ENCODE results near the gene WBP1L.
"Not testable (repeated sequence)": the region's sequence is repeated elsewhere in the genome, so short reads cannot be mapped to it uniquely, and the experiment has no call there.

The WBP1L gene

DNA sequence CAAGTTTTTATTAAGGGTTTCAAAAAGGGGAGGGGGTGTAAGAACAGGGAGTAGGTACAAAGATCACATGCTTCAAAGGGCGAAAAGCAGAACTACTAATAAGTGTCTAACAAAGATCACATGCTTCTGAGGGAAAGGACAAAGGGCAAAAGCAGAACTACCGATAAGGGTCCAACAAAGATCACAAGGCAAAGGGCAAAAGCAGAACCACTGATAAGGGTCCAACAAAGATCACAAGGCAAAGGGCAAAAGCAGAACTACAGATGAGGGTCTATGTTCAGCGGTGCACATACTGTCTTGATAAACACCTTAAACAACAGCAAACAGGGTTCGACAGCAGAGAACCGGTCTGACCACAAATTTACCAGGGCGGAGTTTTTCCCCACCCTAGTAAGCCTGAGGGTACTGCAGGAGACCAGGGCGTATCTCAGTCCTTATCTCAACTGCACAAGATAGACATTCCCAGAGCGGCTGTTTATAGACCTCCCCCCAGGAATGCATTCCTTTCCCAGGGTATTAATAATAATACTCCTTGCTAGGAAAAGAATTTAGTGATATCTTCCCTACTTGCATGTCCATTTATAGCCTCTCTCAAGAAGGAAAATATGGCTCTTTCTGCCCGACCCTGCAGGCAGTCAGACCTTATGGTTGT, 94.7 kb downstream of the WBP1L start:
- not testable (repeated sequence) for H3K36me3 ChIP-seq (ENCODE audit: insufficient read depth, low read length); H2AFZ ChIP-seq (ENCODE audit: low read depth, low read length); H3K4me3 ChIP-seq (ENCODE audit: low read length); H3K9me3 ChIP-seq (ENCODE audit: low read length); H3K4me1 ChIP-seq (ENCODE audit: insufficient read depth, low read length); H3K27me3 ChIP-seq (ENCODE audit: insufficient read depth, low read length)

GRCh38 chr10:102841827-102842345, 98.1 kb downstream of the WBP1L start:
- no peaks in the 10 kb centered on the region for H3K36me3 ChIP-seq (ENCODE audit: insufficient read depth, low read length)
- no peak overlapping the region for H2AFZ ChIP-seq (ENCODE audit: low read depth, low read length)
- H3K27me3 ChIP-seq (ENCODE audit: insufficient read depth, low read length): peaks cover 2% of the 10 kb centered on the region
- H3K9me3 ChIP-seq (ENCODE audit: low read length): peaks cover 6% of the 10 kb centered on the region
- no peak overlapping the region for H3K4me3 ChIP-seq (ENCODE audit: low read length)
- H3K4me1 ChIP-seq (ENCODE audit: insufficient read depth, low read length): no peaks in the 10 kb centered on the region

DNA sequence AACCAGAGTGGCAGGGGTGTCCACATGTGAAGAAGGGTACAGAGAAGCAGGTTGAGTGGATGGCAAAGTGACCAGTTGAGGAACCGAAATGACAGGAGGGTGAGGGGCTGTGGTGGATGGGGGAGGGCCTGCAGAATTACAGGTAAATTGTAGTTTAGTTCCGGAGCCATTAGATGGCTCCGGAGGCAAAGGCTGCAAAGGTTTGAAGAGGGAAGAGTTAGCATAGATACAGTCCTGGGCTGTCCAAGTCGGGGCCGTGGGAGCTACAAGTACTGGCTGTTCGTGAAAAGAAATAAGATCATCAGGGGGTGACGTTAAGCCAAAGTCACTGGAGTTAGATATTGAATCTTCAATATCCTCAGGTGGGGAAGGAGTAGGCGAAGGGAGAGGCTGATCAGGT, 99.4 kb downstream of the WBP1L start:
- H3K4me3 ChIP-seq (ENCODE audit: low read length); H3K36me3 ChIP-seq (ENCODE audit: insufficient read depth, low read length): not testable (repeated sequence)

GRCh38 chr10:102844190-102844776, 100.5 kb downstream of the WBP1L start:
- not testable (repeated sequence) for H3K27me3 ChIP-seq (ENCODE audit: insufficient read depth, low read length); H3K36me3 ChIP-seq (ENCODE audit: insufficient read depth, low read length); H3K4me3 ChIP-seq (ENCODE audit: low read length); H3K4me1 ChIP-seq (ENCODE audit: insufficient read depth, low read length); H3K9me3 ChIP-seq (ENCODE audit: low read length); H2AFZ ChIP-seq (ENCODE audit: low read depth, low read length)

More for the DNA sequence above, 99.4 kb downstream of the WBP1L start:
- not testable (repeated sequence) for H3K9me3 ChIP-seq (ENCODE audit: low read length); H3K27me3 ChIP-seq (ENCODE audit: insufficient read depth, low read length); H2AFZ ChIP-seq (ENCODE audit: low read depth, low read length); H3K4me1 ChIP-seq (ENCODE audit: insufficient read depth, low read length)

- no peak overlapping the region for H2AFZ ChIP-seq (ENCODE audit: low read depth, low read length)
- H3K4me1 ChIP-seq (ENCODE audit: insufficient read depth, low read length): no peaks in the 10 kb centered on the region
- no peak overlapping the region for H3K4me3 ChIP-seq (ENCODE audit: low read length)
- peaks cover 5% of the 10 kb centered on the region for H3K9me3 ChIP-seq (ENCODE audit: low read length)
- H3K27me3 ChIP-seq (ENCODE audit: insufficient read depth, low read length): peaks cover 2% of the 10 kb centered on the region
- H3K36me3 ChIP-seq (ENCODE audit: insufficient read depth, low read length): no peaks in the 10 kb centered on the region
Measured at GRCh38 chr10:102845352-102845902, 101.7 kb downstream of the WBP1L start.

DNA sequence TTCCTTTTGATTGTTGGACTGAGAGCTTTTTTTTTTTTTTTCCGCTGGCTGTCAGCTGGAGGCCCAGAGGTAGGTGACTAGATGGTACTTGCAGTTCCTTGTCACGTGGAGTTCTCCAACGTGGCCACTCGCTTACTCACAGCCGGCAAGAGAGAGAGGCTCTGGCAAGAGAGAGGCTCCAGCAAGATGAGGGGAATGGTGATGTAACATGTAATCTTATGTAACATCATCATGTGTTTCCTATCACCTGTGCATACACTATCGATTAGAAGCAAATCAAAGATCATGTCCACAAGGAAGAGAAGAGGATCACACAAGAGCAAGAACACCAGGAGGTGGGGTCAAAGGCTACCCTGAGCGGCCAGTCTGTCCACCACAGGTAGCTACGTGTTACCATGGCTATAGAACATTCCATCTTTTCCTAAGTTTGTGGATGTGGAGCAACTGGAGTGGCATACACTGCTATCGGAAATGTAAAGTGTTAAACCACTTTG, 106.3 kb downstream of the WBP1L start:
- Histone ChIP-seq H3K9me3 (ENCODE audit: low read length) (peaks cover 3% of the 10 kb centered on the region), H2AFZ (ENCODE audit: low read depth, low read length) (no peak overlapping the region), H3K4me1 (ENCODE audit: insufficient read depth, low read length) (peaks cover 6% of the 10 kb centered on the region), H3K36me3 (ENCODE audit: insufficient read depth, low read length) (no peaks in the 10 kb centered on the region), H3K4me3 (ENCODE audit: low read length) (no peak overlapping the region), H3K27me3 (ENCODE audit: insufficient read depth, low read length) (no peaks in the 10 kb centered on the region)

DNA sequence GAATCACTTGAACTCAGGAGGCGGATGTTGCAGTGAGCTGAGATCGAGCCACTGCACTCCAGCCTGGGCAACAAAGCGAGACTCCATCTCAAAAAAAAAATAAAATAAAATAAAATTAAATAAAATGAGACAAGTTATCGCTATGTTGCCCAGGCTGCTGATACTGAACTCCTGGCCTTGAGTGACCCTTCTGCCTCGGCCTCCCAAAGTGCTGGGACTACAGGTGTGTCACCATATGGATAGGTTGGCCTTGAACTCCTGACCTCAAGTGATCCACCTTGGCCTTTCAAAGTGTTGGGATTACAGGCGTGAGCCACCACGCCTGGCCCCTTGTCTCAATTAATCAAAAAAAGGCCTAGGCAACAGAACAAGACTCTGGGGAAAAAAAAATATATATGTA, 109.5 kb downstream of the WBP1L start:
- not testable (repeated sequence) for H3K27me3 ChIP-seq (ENCODE audit: insufficient read depth, low read length); H3K4me3 ChIP-seq (ENCODE audit: low read length); H3K36me3 ChIP-seq (ENCODE audit: insufficient read depth, low read length); H3K9me3 ChIP-seq (ENCODE audit: low read length); H2AFZ ChIP-seq (ENCODE audit: low read depth, low read length)
- H3K4me1 ChIP-seq (ENCODE audit: insufficient read depth, low read length): peaks cover 15% of the 10 kb centered on the region

- not testable (repeated sequence) for H3K4me3 ChIP-seq (ENCODE audit: low read length); H3K27me3 ChIP-seq (ENCODE audit: insufficient read depth, low read length); H3K9me3 ChIP-seq (ENCODE audit: low read length); H2AFZ ChIP-seq (ENCODE audit: low read depth, low read length); H3K36me3 ChIP-seq (ENCODE audit: insufficient read depth, low read length)
- H3K4me1 ChIP-seq (ENCODE audit: insufficient read depth, low read length): peaks cover 11% of the 10 kb centered on the region
Measured at GRCh38 chr10:102855731-102856436, 112.1 kb downstream of the WBP1L start.

GRCh38 chr10:102856758-102857424, 113.1 kb downstream of the WBP1L start:
- Histone ChIP-seq H3K4me1 (ENCODE audit: insufficient read depth, low read length) (peaks cover 9% of the 10 kb centered on the region), H3K9me3 (ENCODE audit: low read length) (no peaks in the 10 kb centered on the region), H3K36me3 (ENCODE audit: insufficient read depth, low read length) (peaks cover 3% of the 10 kb centered on the region), H2AFZ (ENCODE audit: low read depth, low read length) (no peak overlapping the region), H3K4me3 (ENCODE audit: low read length) (no peak overlapping the region), H3K27me3 (ENCODE audit: insufficient read depth, low read length) (no peaks in the 10 kb centered on the region)

- Histone ChIP-seq H3K27me3 (ENCODE audit: insufficient read depth, low read length) (no peaks in the 10 kb centered on the region), H3K4me3 (ENCODE audit: low read length) (no peak overlapping the region), H3K36me3 (ENCODE audit: insufficient read depth, low read length) (peaks cover 13% of the 10 kb centered on the region), H3K9me3 (ENCODE audit: low read length) (no peaks in the 10 kb centered on the region), H2AFZ (ENCODE audit: low read depth, low read length) (no peak overlapping the region), H3K4me1 (ENCODE audit: insufficient read depth, low read length) (peaks cover 9% of the 10 kb centered on the region)
Measured at GRCh38 chr10:102859911-102860310, 116.2 kb downstream of the WBP1L start.

GRCh38 chr10:102863660-102864059, 119.9 kb downstream of the WBP1L start:
- Histone ChIP-seq H3K36me3 (ENCODE audit: insufficient read depth, low read length) (peaks cover 13% of the 10 kb centered on the region), H2AFZ (ENCODE audit: low read depth, low read length) (no peak overlapping the region), H3K4me3 (ENCODE audit: low read length) (no peak overlapping the region), H3K9me3 (ENCODE audit: low read length) (no peaks in the 10 kb centered on the region), H3K4me1 (ENCODE audit: insufficient read depth, low read length) (peaks cover 3% of the 10 kb centered on the region), H3K27me3 (ENCODE audit: insufficient read depth, low read length) (no peaks in the 10 kb centered on the region)

GRCh38 chr10:102865620-102866019, 121.9 kb downstream of the WBP1L start:
- Histone ChIP-seq H3K4me1 (ENCODE audit: insufficient read depth, low read length) (peaks cover 14% of the 10 kb centered on the region), H3K27me3 (ENCODE audit: insufficient read depth, low read length) (no peaks in the 10 kb centered on the region), H3K4me3 (ENCODE audit: low read length) (no peak overlapping the region), H3K36me3 (ENCODE audit: insufficient read depth, low read length) (peaks cover 10% of the 10 kb centered on the region), H2AFZ (ENCODE audit: low read depth, low read length) (no peak overlapping the region), H3K9me3 (ENCODE audit: low read length) (no peaks in the 10 kb centered on the region)

Measured in neuron (in vitro differentiated cells).